Hematopoietic multipotent progenitor cell (in vitro differentiated cells): ENCODE results near the gene SFMBT1. TPM values are rescaled to one million over a fixed set of nuclear protein-coding genes. Genes with fewer than 3 reads are reported as not detected.

Source experiments
- DNase-seq, 3 donors: peaks; one replicate each; pipeline ENCODE4 v3.0.0-alpha.2; 2011 to 2015; ENCODE audit warnings: low read depth in 2 of 3, low spot score in 2 of 3
- total RNA-seq: library from RNA; depleted of rRNA; stranded (reverse); fragments of >200 nt; gene quantifications from one replicate; pipeline ENCODE4 v1.2.3, GENCODE V29; 2012

The SFMBT1 gene
- total RNA-seq, 1 donor: 1.9 TPM

DNA sequence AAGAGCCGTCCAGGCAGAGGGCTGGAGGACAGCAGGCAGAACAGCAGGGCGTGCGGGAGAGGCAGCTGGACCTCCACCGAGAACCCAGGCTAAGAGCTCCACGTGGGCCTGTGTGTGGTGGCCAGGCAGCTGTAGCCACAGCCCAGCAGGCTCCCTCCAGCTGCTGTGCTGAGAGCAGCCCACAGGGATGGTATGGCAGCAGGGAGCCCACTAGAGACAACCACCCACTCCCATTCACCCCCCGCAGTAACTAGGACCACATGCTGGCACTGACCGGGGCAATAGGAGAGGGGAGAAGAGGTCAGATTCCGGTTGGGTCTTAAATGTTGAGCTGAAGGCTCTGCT, 185.5 kb downstream of the SFMBT1 start:
- no peak for DNase-seq

DNA sequence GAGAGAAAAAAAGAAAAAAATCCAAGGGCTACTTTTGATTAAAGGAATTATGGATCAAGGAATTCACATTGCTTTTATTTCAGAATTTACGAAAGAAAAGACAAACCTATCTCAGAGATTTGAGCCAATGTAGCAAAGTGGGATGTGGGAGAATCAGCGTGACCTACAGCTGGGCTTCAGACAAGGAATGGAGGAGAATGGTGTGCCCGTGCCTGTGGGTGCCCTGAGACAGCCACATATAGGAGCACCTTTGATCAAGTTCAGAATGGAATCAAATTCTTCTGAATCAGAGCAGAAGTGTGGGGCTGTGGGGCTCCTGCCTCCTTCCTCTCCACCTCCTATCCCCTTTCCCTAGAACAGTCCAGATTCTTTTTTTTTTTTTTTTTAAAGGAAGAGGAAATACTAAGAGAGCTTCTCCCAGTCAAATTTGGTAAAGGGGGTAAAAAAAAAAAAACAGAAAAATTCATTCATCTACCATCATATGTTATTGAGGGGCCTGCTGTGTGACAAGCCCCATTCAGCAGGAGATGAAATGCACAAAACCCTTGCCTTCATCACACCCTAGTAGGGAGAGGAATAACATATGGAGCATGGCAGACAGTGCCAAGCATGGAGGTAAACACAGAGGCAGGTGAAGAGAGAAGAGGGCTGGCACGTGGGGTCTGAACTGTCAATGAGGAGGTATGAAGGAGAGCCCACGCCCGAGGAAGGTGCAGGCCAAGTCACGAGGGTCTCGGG, 186.0 kb downstream of the SFMBT1 start:
- no peak for DNase-seq

DNA sequence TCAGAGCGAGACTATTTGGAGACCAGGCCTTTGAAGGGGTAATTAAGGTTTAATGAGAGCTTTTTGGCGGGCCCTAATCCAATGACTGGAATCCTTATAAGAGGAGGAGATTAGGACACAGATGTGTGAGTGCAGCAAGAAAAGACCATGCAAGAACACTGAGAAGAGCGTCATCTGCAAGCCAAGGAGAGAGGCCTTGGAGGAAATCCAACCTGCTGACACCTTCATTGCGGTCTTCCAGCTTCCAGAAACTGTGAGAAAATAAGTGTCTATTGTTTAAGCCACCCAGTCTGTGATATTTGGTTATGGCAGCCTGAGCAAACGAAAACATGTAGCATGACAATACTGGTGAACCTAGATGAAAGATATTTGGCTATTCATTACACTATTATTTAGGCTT, 188.0 kb downstream of the SFMBT1 start:
- DNase-seq: no peak

DNA sequence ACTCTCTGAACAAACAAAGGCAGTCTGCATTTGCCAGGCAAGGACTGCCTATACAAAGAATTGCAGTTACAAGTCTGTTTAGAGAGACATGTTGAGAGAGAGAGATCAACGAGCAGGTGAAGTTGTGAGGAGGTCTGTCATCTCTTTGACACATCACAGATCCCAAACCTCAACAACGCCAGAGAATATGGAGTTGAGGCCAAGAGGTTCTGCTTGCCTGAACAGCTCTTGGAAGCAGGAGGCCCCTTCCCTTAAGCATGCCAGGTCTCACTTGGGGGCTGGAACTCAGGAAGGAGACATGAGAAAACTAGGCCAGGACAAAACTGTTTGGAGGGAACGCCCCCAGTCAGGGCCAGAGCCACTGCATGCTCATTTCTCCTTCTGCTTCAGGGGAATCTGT, 188.7 kb downstream of the SFMBT1 start:
- DNase-seq: no peak

DNA sequence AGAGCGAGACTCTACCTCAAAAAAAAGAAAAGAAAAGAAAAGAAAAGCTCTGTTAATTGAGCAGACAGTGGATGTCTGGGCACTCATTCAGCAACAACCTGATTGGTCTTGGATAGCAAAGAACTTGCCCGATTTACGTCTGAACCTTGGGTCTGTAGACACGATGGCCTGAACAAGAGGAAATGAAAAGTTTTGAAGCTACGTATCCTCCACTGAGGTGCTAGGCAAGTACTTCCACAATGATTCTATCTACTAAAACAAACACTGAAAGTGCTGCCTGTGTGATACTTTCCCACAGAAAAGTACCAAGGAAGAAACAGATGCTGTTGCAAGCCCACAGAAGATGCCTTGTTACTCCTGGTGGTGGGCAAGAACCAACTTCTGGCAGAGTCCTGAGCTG, 189.2 kb downstream of the SFMBT1 start:
- no peak for DNase-seq

DNA sequence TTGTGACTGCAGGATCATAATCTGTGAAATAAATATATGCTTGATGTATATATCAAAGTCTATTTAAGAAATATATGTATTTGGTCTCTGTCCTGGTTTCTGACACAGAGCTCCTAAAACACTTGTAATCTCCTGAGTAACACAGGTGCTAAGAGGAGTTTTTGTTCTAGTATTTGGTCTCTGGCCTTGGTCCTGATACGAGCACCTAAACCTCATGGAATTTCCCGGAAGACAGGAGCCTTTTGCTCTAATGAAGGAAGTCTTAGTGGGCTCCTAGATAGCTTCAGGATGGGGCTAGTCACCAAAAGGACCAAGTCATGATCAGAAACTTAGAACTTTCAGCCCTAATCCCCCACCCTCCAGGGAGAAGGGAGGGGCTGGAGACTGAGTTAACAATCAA, 191.9 kb downstream of the SFMBT1 start:
- DNase-seq: no peak

Other genes starting within 250 kb of the SFMBT1 start
- gene ITIH4, start 215.4 kb downstream of the SFMBT1 start, total RNA-seq: 7.5 TPM
- 0.27 TPM for gene MUSTN1, start 211.1 kb downstream of the SFMBT1 start, total RNA-seq
- gene STIMATE, start 148.5 kb downstream of the SFMBT1 start, total RNA-seq: 13.2 TPM
- gene RFT1, start 84.4 kb upstream of the SFMBT1 start, total RNA-seq: 14.0 TPM
- 5.7 TPM for gene PRKCD, start 115.1 kb upstream of the SFMBT1 start, total RNA-seq
- gene TKT, start 209.9 kb upstream of the SFMBT1 start, total RNA-seq: 1,326 TPM